GM12878 (cell line): Measurements from ENCODE around the gene CIDEA.

Source experiments
- CTCF ChIP-seq, 3 experiments: IDR thresholded peaks in 2 of 3; conservative IDR thresholded peaks in 1 of 3; 2 replicates each; pipeline ENCODE4 v1.5.1; 2011; ENCODE audit warnings: low read depth in 3 of 3, low read length in 3 of 3, mild to moderate bottlenecking in 3 of 3, control low read depth in 2 of 3, moderate library complexity in 2 of 3, inconsistent platforms in 1 of 3, mixed read lengths in 1 of 3; ENCODE audit not compliant: control insufficient read depth in 2 of 3, insufficient read depth in 1 of 3; ENCODE audit errors: extremely low read depth in 1 of 3
- FOS ChIP-seq: IDR thresholded peaks from 3 replicates; pipeline ENCODE4 v1.6.1; 2011; ENCODE audit warnings: borderline replicate concordance; ENCODE audit not compliant: insufficient read length; ENCODE audit errors: extremely low read depth
- POLR2AphosphoS5 ChIP-seq: IDR thresholded peaks from 2 replicates; pipeline ENCODE4 v1.6.1; 2011; ENCODE audit warnings: mild to moderate bottlenecking, low read length, inconsistent platforms
- SP1 ChIP-seq: IDR thresholded peaks from one replicate; pipeline ENCODE4 v1.6.1; 2011; ENCODE audit warnings: low read depth, low read length
- SPI1 ChIP-seq: IDR thresholded peaks from 2 replicates; pipeline ENCODE4 v1.6.1; 2011; ENCODE audit warnings: low read depth, mild to moderate bottlenecking, low read length, moderate library complexity, borderline replicate concordance; ENCODE audit not compliant: insufficient read depth
- SRF ChIP-seq, 2 experiments: IDR thresholded peaks; 2 replicates each; pipeline ENCODE4 v1.6.1; 2011; ENCODE audit warnings: low read depth in 2 of 2, low read length in 2 of 2, mild to moderate bottlenecking in 1 of 2, moderate library complexity in 1 of 2
- USF2 ChIP-seq: IDR thresholded peaks from 2 replicates; pipeline ENCODE4 v1.6.1; 2011; ENCODE audit warnings: low read depth, low read length, improper control_type of control experiment, borderline replicate concordance

- no peak for TF ChIP-seq SP1
- no peak for TF ChIP-seq USF2
- no peak for TF ChIP-seq POLR2AphosphoS5
- TF ChIP-seq CTCF (IDR thresholded peaks at IDR 0.05 in 2 of 3, conservative IDR thresholded peaks at IDR 0.05 in 1 of 3; ENCODE audit: control insufficient read depth in 2 of 3, extremely low read depth in 1 of 3, insufficient read depth in 1 of 3, low read depth in 3 of 3, low read length in 3 of 3), result no peak
- no peak for TF ChIP-seq SRF (IDR thresholded peaks at IDR 0.05; ENCODE audit: low read depth in 2 of 2, low read length in 2 of 2)
- TF ChIP-seq FOS, result no peak
- TF ChIP-seq SPI1, result no peak
Measured at GRCh38 chr18:12282442-12283039, 28.4 kb downstream of the CIDEA start.
